HG02610 (cell line): ENCODE data around the gene PANK4.

Source experiments
- ATAC-seq: cut with Tn5 transposase; IDR thresholded peaks from one replicate; pipeline ENCODE4 v1.9.1; 2021; ENCODE audit warnings: mild to moderate bottlenecking, moderate library complexity; ENCODE audit not compliant: unreplicated experiment

The PANK4 gene

DNA sequence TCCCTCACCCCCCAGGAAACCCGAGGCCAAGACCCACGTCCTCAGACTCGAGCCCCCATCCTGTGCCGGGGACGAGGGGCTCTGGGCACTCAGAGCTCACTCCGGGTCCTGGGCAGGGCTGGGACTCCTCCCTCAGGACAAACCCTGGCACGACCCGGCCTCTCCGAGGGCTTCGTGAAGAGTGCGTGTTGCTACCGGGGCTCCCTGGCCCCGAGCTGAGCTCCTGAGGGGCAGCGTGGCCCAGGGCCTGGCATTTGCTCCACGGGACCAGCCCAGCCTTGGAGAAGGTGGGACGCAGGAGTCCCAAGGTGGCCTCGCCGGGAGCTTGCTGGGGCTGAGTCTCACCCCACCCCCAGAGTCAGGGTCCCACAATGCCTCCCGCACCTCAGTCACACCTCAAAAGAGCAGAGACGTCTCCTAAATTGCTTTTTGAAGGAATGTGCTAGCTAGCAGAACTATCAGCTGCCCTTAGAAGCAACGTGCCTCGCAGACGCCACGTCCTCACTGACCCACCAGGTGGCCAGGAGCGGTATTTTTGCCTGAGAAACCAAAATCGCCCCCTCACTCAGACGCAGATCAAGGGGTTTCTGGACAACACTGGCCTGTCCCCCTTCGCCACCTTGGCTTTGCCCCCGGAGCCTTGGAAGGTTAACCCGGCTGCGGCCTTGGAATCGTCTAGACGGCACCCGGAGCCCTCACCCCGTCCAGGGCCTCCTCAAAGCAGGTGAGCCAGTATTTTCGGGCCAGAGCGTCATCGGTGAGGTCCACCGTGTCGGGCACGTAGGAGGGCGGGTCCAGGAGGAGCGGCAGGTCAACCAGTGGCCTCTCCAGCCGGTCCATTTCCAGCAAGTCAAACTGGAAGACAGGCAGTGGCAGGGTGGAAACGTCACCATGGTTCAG, 11.3 kb downstream of the PANK4 start:
- ATAC-seq, result no peak

DNA sequence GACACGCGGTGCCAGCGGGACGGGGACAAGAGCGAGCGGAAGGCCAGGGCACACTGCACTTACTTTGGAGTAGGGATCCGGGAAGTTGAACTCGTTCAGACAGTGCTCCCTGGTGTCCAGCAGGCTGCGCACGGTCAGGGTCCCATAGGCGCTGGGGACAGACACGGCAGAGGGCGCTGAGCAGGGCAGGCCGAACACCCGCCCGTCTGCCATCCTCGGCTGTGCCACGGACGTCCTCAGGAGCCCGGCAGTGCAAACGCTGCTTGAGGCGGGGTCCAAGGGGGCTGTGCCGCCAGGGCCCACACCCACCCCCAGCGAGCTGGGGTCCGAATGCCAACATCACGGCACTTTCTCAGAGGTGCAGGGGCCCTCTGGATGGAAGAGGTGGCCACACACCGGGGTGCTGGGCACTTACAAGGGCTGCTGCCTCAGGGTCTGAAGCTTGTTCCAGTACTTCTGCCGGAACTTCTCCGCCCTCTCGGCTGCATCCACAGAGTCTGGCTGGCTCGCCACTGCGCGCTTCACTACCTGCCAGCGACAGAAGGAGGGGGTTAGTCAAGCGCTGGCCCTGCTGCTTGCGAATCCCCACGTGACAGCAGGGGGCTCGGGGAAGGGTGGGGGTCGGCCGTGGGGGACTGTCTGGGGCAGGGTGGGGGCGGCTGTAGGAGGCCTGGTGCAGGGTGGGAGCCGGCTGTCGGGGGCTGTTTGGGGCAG, 12.3 kb downstream of the PANK4 start:
- ATAC-seq, result no peak

GRCh38 chr1:2512862-2513421, 13.5 kb downstream of the PANK4 start:
- no peak for ATAC-seq

GRCh38 chr1:2510366-2511155, 15.8 kb downstream of the PANK4 start:
- ATAC-seq, result no peak

GRCh38 chr1:2509589-2509988, 16.8 kb downstream of the PANK4 start:
- ATAC-seq, result no peak

- ATAC-seq, result no peak
These were observed 17.6 kb downstream of the PANK4 start for GRCh38 chr1:2508751-2509150.

GRCh38 chr1:2508180-2508579, 18.2 kb downstream of the PANK4 start:
- no peak for ATAC-seq

GRCh38 chr1:2507744-2508155, 18.6 kb downstream of the PANK4 start:
- no peak for ATAC-seq

DNA sequence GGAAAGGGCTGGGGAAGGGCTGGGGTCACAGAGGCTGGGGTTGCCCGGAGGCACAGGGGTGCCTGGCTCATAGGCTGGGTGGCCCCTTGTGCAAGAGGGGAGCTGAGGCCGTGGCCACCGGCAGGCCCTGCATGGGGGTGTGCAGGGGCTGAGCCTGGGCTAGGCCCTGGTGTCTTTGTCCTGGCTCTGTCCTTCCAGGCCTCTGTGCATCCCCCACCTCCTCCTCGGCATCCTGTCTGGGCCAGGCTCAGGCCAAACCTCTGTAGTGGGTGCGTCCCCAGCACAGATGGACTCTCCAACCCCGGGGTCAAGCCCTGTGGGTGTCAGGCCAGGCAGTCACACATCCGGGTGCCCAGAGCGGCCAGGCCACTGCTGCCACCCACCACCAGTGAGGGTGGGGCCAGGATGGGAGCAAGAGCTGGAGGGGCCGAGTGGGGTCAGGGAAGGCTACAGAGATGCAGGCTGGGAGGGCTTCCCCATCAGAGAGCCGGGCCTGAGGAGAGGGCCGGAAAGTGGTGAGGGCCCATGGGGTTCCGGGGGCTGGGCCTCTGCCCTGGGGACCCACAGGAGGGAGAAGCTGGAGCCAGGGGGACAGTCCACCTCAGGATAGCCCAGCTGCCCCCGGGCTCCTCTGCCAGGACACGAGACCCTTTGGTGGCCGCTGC, 19.4 kb downstream of the PANK4 start:
- no peak for ATAC-seq

DNA sequence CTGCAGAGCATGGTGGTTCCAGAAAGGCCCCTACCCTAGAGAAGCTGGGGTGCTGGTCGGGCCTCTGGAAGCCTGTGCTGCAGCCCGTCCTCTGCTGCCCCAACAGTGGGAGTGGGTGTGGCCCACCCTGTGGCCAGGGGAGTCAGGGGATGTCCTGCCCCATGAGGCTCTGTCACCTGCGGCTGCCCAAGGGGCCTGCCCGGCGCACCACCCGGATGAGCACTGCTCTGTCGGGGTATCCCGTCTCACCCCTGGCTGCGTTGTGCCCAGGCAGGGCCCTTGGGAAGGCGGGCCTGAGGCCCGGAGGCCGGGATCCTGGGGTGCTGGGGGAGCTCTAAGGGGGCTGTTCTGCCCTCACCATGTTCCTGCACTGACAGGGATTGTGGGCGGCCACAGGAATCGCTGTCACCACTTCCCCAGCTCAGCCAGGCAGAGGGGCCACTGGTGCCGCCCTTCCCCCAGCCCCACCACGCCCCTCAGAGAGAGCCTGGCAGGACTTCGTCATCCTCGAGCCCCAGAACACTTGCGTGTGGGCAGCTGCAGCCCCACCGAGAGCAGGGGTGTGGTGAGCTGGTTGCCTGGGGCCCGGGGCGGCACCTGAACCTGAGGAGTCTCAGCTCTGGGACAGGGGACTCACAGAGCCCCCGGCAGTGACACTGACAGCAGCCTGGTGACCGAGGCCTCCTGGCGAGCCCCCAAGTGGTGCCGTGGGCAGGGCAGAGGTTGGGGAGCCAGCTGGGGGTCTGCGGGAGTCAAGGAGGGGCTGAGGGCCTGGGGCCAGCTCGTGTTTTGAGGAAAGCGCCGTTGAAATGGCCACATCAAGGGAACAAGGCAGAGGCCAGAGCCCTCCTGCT, 20.2 kb downstream of the PANK4 start:
- no peak for ATAC-seq

GRCh38 chr1:2505461-2505994, 20.9 kb downstream of the PANK4 start:
- ATAC-seq, result no peak

GRCh38 chr1:2504949-2505272, 21.5 kb downstream of the PANK4 start:
- ATAC-seq, result no peak

DNA sequence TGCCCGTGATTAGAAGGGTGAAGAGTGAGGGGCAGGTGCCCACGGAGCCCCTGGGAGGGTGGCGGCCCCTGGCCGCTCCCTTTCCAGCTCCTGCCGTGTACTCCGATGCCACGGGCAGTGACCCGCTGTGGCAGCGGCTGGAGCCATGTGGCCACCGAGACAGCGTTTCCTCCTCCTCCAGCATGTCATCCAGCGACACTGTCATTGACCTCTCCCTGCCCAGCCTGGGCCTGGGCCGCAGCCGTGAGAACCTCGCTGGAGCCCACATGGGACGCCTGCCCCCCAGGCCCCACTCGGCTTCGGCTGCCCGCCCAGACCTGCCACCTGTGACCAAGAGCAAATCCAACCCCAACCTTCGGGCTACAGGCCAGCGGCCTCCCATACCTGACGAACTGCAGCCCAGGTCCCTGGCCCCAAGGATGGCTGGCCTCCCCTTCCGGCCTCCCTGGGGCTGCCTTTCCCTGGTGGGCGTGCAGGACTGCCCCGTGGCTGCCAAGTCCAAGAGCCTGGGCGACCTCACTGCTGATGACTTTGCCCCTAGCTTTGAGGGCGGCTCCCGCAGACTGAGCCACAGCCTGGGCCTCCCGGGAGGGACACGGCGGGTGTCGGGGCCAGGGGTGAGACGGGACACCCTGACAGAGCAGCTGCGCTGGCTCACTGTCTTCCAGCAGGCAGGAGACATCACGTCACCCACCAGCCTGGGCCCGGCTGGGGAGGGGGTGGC, 22.0 kb downstream of the PANK4 start:
- ATAC-seq, result no peak

DNA sequence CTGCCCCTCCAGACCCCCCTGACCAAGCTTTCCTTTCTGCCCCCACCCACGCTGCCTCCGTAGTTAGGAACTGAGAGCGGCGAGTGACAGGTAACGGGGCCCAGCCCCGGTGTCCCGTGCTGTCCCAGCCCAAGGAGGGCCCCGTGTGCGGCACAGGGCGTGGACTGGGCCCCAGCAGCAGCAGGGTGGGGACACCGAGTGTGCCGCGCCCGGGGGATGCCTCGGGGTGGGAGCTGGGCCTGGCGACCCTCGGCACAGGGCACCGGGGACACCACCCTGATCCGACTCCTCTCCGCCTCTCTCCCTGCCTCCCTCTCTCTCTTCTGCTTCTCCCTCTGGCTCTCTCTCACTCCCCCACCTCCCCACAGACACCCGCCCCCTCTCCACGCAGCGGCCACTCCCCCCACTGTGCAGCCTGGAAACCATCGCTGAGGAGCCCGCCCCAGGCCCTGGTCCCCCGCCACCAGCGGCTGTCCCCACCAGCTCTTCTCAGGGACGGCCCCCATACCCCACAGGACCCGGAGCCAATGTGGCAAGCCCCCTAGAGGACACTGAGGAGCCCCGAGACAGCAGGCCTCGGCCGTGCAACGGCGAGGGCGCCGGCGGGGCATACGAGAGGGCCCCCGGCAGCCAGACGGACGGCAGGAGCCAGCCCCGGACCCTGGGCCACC, 22.7 kb downstream of the PANK4 start:
- ATAC-seq, result no peak

DNA sequence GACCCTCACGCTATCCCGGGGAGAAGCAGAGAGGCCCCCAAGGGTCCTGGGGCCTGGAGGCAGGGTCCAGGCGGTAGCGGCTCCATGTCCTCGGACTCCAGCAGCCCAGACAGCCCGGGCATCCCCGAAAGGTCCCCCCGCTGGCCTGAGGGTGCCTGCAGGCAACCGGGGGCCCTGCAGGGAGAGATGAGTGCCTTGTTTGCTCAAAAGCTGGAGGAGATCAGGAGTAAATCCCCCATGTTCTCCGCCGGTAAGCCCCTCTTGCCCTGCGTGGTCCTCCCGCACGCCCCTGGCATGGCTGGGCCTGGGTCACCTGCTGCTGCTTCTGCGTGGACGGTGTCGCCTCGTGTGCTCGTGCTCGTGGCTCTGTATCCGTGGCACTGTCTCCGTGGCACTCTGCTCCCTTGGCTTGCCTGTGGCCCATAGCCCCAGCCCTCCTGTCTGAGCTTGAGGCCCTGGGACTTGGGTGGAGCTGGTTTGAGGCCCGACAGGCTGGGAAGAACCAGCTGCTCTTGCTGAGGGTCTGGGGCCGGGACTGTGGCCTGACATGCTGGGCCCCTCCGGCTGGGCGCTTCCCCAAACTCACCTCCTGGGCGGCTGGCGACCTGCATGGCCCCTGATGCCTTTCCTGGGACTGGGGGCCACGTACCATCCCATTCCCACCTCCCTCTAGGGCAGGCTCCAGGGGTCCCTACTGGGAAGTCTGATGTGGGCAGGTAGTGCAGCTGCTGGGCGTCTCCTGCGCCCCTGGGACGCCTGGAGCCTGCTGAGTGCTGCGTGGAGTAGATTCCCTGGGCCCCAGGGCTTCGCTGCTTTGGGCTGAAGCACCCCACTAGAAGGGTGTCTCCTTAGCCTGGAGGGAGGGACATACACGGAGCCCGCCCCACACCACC, 23.5 kb downstream of the PANK4 start:
- no peak for ATAC-seq

GRCh38 chr1:2502210-2502609, 24.2 kb downstream of the PANK4 start:
- ATAC-seq, result no peak

- no peak for ATAC-seq
These were observed 24.6 kb downstream of the PANK4 start for GRCh38 chr1:2501820-2502119.
